Neuronal stem cell (in vitro differentiated cells): ENCODE results near the gene SUGCT.

Source experiments
- DNase-seq: peaks from one replicate; pipeline ENCODE4 v3.0.0-alpha.2; 2013; ENCODE audit warnings: low spot score
- H2AFZ ChIP-seq: one replicate; pipeline ENCODE4 v1.6.1; 2013; ENCODE audit warnings: mild to moderate bottlenecking, low read length, inconsistent platforms
- H2AK5ac ChIP-seq: 2 replicates; pipeline ENCODE4 v1.6.1; 2013; ENCODE audit warnings: low read depth, mild to moderate bottlenecking, inconsistent platforms, low read length, moderate library complexity, mixed read lengths
- H2BK120ac ChIP-seq: 2 replicates; pipeline ENCODE4 v1.6.1; 2013; ENCODE audit warnings: low read depth, mild to moderate bottlenecking, inconsistent platforms, low read length, moderate library complexity, mixed read lengths
- H2BK12ac ChIP-seq: one replicate; pipeline ENCODE4 v1.6.1; 2013; ENCODE audit warnings: low read length, inconsistent platforms
- H2BK15ac ChIP-seq: 2 replicates; pipeline ENCODE4 v1.6.1; 2013; ENCODE audit warnings: mild to moderate bottlenecking, low read length, inconsistent platforms, mixed read lengths
- H2BK5ac ChIP-seq: one replicate; pipeline ENCODE4 v1.6.1; 2013; ENCODE audit warnings: inconsistent platforms, mild to moderate bottlenecking, low read length, moderate library complexity
- H3K14ac ChIP-seq: one replicate; pipeline ENCODE4 v1.6.1; 2013; ENCODE audit warnings: low read length, inconsistent platforms
- H3K18ac ChIP-seq: 2 replicates; pipeline ENCODE4 v1.6.1; 2013; ENCODE audit warnings: low read length, inconsistent platforms
- H3K23ac ChIP-seq: 2 replicates; pipeline ENCODE4 v1.6.1; 2013; ENCODE audit warnings: low read depth, mild to moderate bottlenecking, mixed read lengths, low read length, inconsistent platforms; ENCODE audit not compliant: poor library complexity
- H3K27ac ChIP-seq: replicated peaks from 3 replicates; pipeline ENCODE4 v1.5.1; 2013; ENCODE audit warnings: low read length, inconsistent platforms
- H3K27me3 ChIP-seq, 3 experiments: 2 replicates each; pipeline ENCODE4 v1.6.1; 2013; ENCODE audit warnings: low read length in 3 of 3, mild to moderate bottlenecking in 2 of 3, inconsistent platforms in 1 of 3, low read depth in 1 of 3, mixed read lengths in 1 of 3, moderate library complexity in 1 of 3; ENCODE audit not compliant: control insufficient read depth in 3 of 3, insufficient read depth in 3 of 3
- H3K36me3 ChIP-seq, 2 donors: replicated peaks in 1 of 2; 2 replicates each; pipeline ENCODE4 v1.6.1; 2013; ENCODE audit warnings: low read length in 2 of 2; ENCODE audit not compliant: control insufficient read depth in 2 of 2, insufficient read depth in 2 of 2
- H3K4ac ChIP-seq: 2 replicates; pipeline ENCODE4 v1.6.1; 2013; ENCODE audit warnings: inconsistent platforms, mild to moderate bottlenecking, low read length, moderate library complexity
- H3K4me1 ChIP-seq, 2 donors: 1 replicate in 1 of 2; 2 replicates in 1 of 2; pipeline ENCODE4 v1.6.1; 2013; ENCODE audit warnings: low read length in 2 of 2, low read depth in 1 of 2; ENCODE audit not compliant: control insufficient read depth in 2 of 2, insufficient read depth in 1 of 2
- H3K4me2 ChIP-seq: one replicate; pipeline ENCODE4 v1.6.1; 2013; ENCODE audit warnings: mild to moderate bottlenecking, low read length, inconsistent platforms; ENCODE audit not compliant: insufficient read depth, poor library complexity, severe bottlenecking
- H3K4me3 ChIP-seq, 2 donors: 2 replicates each; pipeline ENCODE4 v1.5.1; 2013; ENCODE audit warnings: low read length in 2 of 2, mild to moderate bottlenecking in 2 of 2, inconsistent platforms in 1 of 2, moderate library complexity in 1 of 2
- H3K79me1 ChIP-seq: one replicate; pipeline ENCODE4 v1.6.1; 2013; ENCODE audit warnings: low read depth, mild to moderate bottlenecking, inconsistent platforms, low read length, moderate library complexity
- H3K9ac ChIP-seq: one replicate; pipeline ENCODE4 v1.6.1; 2013; ENCODE audit warnings: mild to moderate bottlenecking, low read depth, low read length, inconsistent platforms; ENCODE audit not compliant: poor library complexity
- H3K9me3 ChIP-seq, 2 donors: replicated peaks in 1 of 2; 2 replicates each; pipeline versions ENCODE3 to v1.6.1; 2013; ENCODE audit warnings: low read length in 2 of 2, mild to moderate bottlenecking in 2 of 2, inconsistent platforms in 1 of 2, low read depth in 1 of 2, mixed read lengths in 1 of 2, moderate library complexity in 1 of 2; ENCODE audit not compliant: control insufficient read depth in 2 of 2, insufficient read depth in 1 of 2
- H4K8ac ChIP-seq: one replicate; pipeline ENCODE4 v1.6.1; 2013; ENCODE audit warnings: low read depth, mild to moderate bottlenecking, inconsistent platforms, low read length, moderate library complexity
- H4K91ac ChIP-seq: one replicate; pipeline ENCODE4 v1.6.1; 2013; ENCODE audit warnings: low read length, low read depth, mild to moderate bottlenecking, inconsistent platforms; ENCODE audit not compliant: poor library complexity
- WGBS, 2 donors: extraction: QIAGEN DNeasy Blood & Tissue Kit; methylation state at CpG; one replicate each; pipeline ENCODE4 v1.1.7; 2013; ENCODE audit warnings: missing lambda C conversion rate in 2 of 2, mixed read lengths in 1 of 2; ENCODE audit not compliant: insufficient read length in 2 of 2, insufficient replicate concordance in 1 of 2; ENCODE audit errors: extremely low coverage in 2 of 2; 5-methylcytosine and 5-hydroxymethylcytosine counted together

The SUGCT gene

GRCh38 chr7:40095695-40096327 is 39.0 kb upstream of the SUGCT start:
- Histone ChIP-seq H3K27ac (no peak overlapping the region), H2AK5ac (no peak overlapping the region)

GRCh38 chr7:40097728-40098127 is 37.1 kb upstream of the SUGCT start:
- Histone ChIP-seq H2BK12ac (no peak overlapping the region), H2AFZ (no peak overlapping the region), H3K79me1 (no peaks in the 10 kb centered on the region), H3K4me1 (no peaks in the 10 kb centered on the region), H3K4me3 (no peak overlapping the region), H2BK120ac (no peak overlapping the region), H3K9me3 (no peaks in the 10 kb centered on the region), H4K8ac (no peak overlapping the region), H3K4me2 (no peak overlapping the region), H3K23ac (no peak overlapping the region), H4K91ac (no peak overlapping the region), H2AK5ac (no peak overlapping the region), H3K4ac (no peak overlapping the region), H2BK5ac (no peak overlapping the region), H3K36me3 (peaks cover 12 to 53% of the 10 kb centered on the region in 2 donors), H3K27ac (no peak overlapping the region), H3K18ac (no peak overlapping the region), H3K27me3 (no peaks in the 10 kb centered on the region), H3K9ac (no peak overlapping the region), H3K14ac (no peak overlapping the region), H2BK15ac (no peak overlapping the region)
- WGBS, 2 donors: no CpG with 5 or more reads among the region's 2 CpGs
- no peak for DNase-seq

More at GRCh38 chr7:40095695-40096327, 39.0 kb upstream of the SUGCT start:
- Histone ChIP-seq H3K9ac (no peak overlapping the region), H2BK120ac (no peak overlapping the region), H4K91ac (no peak overlapping the region), H2BK12ac (no peak overlapping the region), H2AFZ (no peak overlapping the region), H3K4ac (no peak overlapping the region), H3K23ac (no peak overlapping the region), H3K36me3 (peaks cover 13 to 68% of the 10 kb centered on the region in 2 donors), H3K4me3 (no peak overlapping the region), H3K4me1 (no peaks in the 10 kb centered on the region), H3K9me3 (no peaks in the 10 kb centered on the region), H2BK5ac (no peak overlapping the region), H3K18ac (no peak overlapping the region), H3K14ac (no peak overlapping the region), H2BK15ac (no peak overlapping the region), H4K8ac (no peak overlapping the region), H3K4me2 (no peak overlapping the region), H3K27me3 (no peaks in the 10 kb centered on the region), H3K79me1 (no peaks in the 10 kb centered on the region)
- WGBS, 2 donors: no CpG with 5 or more reads among the region's 1 CpG
- no peak for DNase-seq

- no peak overlapping the region for H3K14ac ChIP-seq
- no peaks in the 10 kb centered on the region for H3K9me3 ChIP-seq
- H3K4ac ChIP-seq: no peak overlapping the region
- H3K18ac ChIP-seq: no peak overlapping the region
- H3K27me3 ChIP-seq: no peaks in the 10 kb centered on the region
- H4K91ac ChIP-seq: no peak overlapping the region
- no peak overlapping the region for H2BK5ac ChIP-seq
- H2BK120ac ChIP-seq: no peak overlapping the region
- no peaks in the 10 kb centered on the region for H3K79me1 ChIP-seq
- H2AFZ ChIP-seq: no peak overlapping the region
- DNase-seq: no peak
- no peak overlapping the region for H4K8ac ChIP-seq
- no peak overlapping the region for H3K27ac ChIP-seq
- H3K23ac ChIP-seq: no peak overlapping the region
- no peak overlapping the region for H3K4me3 ChIP-seq
- H3K36me3 ChIP-seq: peaks cover 8 to 42% of the 10 kb centered on the region in 2 donors
- H3K4me2 ChIP-seq: no peak overlapping the region
- no peak overlapping the region for H3K9ac ChIP-seq
- H2AK5ac ChIP-seq: no peak overlapping the region
- H2BK12ac ChIP-seq: no peak overlapping the region
- no peak overlapping the region for H2BK15ac ChIP-seq
- H3K4me1 ChIP-seq: no peaks in the 10 kb centered on the region
Measured at GRCh38 chr7:40098810-40099209, 36.0 kb upstream of the SUGCT start.

DNA sequence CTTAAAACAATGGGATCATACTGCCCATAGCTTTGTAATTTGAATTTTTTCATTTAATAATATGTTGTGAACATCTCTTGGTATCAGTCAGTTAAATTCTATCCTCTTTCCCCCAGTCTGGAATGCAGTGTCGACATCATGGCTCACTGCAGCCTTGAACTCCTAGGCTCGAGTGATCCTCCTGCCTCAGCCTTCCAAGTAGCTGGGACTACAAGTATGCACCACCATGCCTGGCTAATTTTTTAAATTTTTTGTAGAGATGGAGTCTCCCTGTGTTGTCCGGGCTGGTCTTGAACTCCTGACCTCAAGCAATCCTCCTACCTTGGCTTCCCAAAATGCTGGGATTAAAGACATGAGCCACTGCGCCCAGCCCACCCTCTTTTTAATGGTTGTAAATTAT is 35.0 kb upstream of the SUGCT start:
- H3K4me1 ChIP-seq: no peaks in the 10 kb centered on the region
- H2BK15ac ChIP-seq: no peak overlapping the region
- no peaks in the 10 kb centered on the region for H3K79me1 ChIP-seq
- no peak overlapping the region for H3K18ac ChIP-seq
- no peak overlapping the region for H2BK5ac ChIP-seq
- H4K8ac ChIP-seq: no peak overlapping the region
- H3K4me2 ChIP-seq: no peak overlapping the region
- no peak overlapping the region for H3K4me3 ChIP-seq
- no peaks in the 10 kb centered on the region for H3K9me3 ChIP-seq
- H3K14ac ChIP-seq: no peak overlapping the region
- no peak overlapping the region for H2BK120ac ChIP-seq
- H2AFZ ChIP-seq: no peak overlapping the region
- no peak overlapping the region for H3K27ac ChIP-seq
- no peak overlapping the region for H3K23ac ChIP-seq
- no peaks in the 10 kb centered on the region for H3K27me3 ChIP-seq
- no peak overlapping the region for H2BK12ac ChIP-seq
- no peak overlapping the region for H4K91ac ChIP-seq
- no peak overlapping the region for H3K9ac ChIP-seq
- no peak overlapping the region for H2AK5ac ChIP-seq
- peaks cover 0 to 32% of the 10 kb centered on the region in 2 donors for H3K36me3 ChIP-seq
- no peak for DNase-seq
- WGBS, 2 donors: no CpG with 5 or more reads among the region's 4 CpGs
- no peak overlapping the region for H3K4ac ChIP-seq
